NCI-H460 (cell line): ENCODE data around the gene DAZAP1. TPM values are rescaled to one million over a fixed set of nuclear protein-coding genes. Genes with fewer than 3 reads are reported as not detected.

Source experiments
- DNase-seq: peaks from one replicate; pipeline ENCODE4 v3.0.0-alpha.2; 2016; ENCODE audit warnings: low read depth; ENCODE audit errors: extremely low read depth
- polyA plus RNA-seq: library from polyadenylated mRNA; depleted of rRNA; stranded (reverse); fragments of >200 nt; gene quantifications from 2 replicates; pipeline ENCODE4 v1.2.3, GENCODE V29; 2014; cell fraction: nucleus; rRNA removed
- total RNA-seq: library from RNA; depleted of rRNA; stranded (reverse); fragments of >200 nt; shearing (Covaris generic); gene quantifications from 2 replicates; pipeline ENCODE4 v1.2.3, GENCODE V29; 2014; rRNA removed

DAZAP1 gene
- total RNA-seq = 101 and 122 TPM in 2 replicates
- 138 and 174 TPM in 2 replicates for polyA plus RNA-seq

DNA sequence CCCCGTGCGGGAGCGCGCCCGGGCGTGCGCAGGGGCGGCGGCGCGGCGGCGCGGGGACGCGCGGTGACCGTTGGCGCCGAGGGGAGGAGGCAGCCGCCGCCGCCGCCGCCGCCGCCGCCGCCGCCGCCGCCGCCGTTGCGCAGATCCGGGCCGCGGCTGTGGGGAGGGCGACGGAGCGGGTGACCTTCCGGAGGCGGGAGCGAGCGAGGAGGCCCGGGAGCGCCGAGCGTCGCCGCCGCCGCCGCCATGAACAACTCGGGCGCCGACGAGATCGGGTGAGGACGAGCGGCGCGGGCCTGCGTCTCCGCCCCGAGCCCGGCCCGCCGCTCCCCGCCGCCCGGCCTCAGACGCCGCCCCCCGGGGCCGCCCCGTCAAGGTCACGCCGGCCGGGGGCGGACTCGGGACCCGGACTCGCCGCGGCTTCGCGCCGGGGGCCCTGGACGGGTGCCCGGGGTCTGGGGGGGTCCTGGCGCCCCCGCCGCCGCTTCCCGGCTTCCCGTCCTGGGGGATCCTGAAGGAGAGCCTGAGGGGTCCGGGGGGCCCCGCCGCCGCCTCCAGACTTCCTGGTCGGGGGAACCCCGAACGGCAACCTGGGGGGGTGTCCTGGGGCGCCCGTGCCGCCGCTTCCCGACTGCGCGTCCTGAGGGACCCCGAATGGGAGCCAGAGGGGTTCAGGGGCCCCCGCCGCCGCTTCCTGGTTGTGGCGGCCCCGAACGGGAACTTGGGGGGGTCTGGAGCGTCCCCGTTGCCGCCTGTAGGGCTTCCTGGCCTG lies at the start of gene DAZAP1:
Gene DAZAP1, plus strand, starts transcription at position 59 of the 772 bp plus-strand sequence. Its CDS starts 188 bp downstream, at position 247.
- DNase-seq = no peak

DNA sequence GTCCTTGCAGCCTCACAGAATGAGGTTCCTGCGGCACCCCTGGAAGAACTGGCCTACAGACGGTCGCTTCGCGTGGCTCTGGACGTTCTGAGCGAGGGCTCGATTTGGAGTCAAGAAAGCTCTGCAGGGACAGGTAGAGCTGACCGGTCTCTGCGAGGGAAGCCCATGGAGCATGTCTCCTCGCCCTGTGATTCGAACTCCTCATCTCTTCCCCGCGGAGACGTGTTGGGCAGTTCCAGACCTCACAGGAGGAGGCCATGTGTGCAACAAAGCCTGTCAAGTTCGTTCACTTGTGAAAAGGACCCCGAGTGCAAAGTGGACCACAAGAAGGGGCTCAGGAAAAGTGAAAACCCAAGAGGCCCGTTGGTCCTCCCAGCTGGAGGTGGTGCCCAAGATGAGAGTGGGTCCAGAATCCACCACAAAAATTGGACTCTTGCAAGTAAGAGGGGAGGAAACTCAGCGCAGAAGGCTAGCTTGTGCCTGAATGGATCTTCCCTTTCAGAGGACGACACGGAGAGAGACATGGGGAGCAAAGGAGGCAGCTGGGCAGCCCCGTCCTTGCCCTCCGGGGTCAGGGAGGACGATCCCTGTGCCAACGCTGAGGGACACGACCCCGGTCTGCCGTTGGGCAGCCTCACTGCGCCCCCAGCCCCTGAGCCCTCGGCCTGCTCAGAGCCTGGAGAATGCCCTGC lies 47.1 kb upstream of the DAZAP1 start:
- DNase-seq = no peak

DNA sequence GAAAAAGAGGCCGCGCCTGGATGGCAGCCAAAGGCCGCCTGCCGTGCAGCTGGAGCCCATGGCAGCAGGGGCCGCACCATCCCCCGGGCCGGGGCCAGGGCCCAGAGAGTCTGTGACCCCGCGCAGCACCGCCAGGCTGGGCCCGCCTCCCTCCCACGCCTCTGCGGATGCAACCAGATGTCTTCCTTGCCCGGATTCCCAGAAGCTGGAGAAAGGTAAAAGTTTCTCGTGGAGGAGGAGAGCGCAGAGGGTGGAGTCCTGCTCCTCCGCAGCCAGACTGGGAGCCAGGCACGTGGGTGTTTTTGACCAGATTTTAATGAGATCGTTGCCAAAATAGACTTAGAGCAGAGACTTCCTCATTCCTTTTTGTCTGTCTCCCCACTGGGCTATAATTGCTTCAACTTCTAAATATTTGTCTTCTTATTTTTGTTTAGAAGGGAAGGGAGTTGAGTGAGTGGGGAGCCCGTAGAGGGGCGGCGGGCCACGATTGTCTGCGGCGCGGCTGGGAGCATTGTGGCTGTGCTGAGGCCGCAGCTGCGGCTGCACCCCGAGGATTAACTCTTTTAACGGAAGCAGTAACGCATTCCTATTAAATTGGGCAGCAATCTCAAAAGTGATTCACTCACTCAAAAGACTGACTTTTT lies 46.4 kb upstream of the DAZAP1 start:
- DNase-seq = no peak

DNA sequence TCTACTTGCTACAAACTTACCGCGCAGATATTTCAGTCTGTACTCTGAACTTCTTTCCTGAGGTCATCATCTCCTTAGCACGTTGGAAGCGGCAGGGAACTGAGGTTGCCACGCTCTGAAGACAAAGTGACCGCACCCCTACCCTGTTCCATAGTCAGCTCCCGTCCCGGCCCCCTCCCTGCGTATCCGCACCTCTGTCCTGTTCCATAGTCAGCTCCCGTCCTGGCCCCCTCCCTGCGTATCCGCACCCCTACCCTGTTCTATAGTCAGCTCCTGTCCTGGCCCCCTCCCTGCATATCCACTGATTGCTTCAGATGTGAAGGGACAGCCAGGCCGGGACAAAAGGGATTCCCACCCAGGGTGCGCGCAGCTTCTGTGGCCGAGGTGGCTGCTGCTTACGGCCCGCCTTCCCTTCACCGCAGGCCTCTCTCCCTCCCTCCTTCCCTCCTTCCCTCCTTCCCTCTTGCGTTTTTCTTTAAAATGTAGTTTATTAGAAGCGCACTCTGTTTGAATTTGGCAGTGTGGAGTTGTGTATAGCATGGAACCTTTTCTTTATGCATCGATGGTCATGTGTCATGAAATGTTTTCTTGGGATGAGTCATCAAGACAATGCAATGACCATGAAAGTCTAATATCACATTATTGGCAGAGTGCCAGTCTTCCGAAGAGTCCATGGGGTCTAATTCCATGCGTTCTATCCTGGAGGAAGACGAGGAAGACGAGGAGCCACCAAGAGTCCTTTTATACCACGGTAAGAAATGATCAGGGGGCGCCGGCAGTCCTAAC lies 45.6 kb upstream of the DAZAP1 start:
- peak; percentile 24 for DNase-seq

DNA sequence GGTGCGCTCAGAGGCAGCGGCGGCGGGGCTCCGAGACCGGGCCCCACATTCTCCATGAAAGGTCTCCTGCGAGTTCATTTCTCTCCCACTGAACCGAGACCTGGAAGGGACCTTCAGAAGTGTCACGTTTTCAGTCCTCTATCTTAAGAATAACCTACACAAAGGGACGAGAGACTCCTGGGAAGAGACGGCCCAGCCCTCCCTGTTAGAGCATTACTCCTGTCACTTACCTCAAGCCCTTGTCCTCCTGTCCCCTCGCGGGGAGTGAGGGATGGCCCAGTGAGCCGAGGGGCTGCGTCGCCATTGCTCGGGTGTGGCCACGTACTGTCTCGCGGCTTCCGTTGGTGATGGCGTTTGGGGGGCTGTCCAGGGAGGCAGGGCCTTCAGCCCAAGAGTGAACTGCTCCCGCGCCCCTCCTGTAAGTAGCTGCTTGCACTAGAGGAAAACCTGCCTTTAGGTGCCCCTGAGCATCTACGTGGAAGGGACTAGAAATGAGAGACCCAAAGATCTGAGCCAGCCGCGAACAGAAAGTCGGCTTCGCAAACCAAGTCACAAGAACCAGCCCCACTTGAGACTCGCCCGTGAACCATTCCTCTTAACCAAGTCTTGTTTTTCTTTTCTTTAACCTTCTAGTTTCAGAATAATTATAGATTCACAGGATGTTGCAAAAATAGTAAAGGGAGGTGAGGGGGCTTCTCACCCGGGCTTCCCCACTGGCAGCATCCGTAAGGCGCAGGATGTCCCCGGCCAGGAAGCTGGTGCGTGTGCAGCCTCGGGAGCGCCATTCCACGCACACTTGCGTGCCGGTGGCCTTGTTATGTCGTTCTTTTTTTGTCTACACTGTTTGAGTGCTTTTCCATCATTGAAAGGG lies 44.8 kb upstream of the DAZAP1 start:
- no peak for DNase-seq

DNA sequence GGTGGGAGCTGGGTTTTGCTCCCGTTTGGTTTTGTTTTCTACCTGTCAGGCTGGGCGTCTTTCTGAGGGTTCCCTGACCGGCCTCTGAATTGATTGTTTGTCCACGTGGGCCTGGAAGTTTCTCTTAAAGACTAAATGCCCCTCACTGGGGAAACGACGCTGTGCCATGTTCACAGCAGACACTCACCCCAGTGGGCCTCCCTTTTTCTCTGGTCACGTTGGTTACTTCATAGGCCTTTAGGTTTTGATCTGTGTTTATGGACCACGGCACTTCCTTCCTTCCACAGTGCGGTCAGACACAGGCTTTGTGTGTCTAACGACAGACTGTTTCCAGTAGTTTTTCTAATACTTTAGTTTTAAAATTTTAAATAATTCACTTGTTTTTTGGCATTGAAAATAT lies 43.8 kb upstream of the DAZAP1 start:
- DNase-seq = no peak

DNA sequence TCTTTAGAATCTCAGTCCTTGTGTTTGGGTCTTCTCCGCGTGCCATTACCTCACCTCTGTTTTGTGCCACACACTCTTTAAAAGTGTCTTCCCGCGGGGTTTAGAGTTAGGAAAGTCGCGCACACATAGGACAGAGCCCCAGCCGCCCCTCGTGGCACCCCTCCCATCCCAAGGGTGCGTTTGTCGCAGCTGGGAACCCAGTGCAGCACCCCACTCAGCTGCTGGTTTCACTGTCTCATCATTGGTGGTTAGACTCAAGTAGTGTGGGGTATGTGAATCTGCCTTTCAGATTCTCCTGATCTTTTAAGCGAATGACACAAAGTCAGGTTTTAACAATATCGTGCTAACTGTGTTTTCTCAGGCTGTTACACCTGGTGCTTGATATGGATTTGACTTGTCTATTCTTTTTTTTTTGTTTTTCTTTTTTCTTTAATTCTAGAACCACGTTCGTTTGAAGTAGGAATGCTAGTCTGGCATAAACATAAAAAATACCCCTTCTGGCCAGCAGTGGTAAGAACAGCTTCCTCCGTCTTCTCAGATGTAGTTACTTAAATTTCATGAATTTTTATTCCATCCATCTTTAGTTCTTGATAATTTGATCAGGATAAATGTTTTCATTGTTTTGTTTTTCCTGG lies 43.2 kb upstream of the DAZAP1 start:
- no peak for DNase-seq

DNA sequence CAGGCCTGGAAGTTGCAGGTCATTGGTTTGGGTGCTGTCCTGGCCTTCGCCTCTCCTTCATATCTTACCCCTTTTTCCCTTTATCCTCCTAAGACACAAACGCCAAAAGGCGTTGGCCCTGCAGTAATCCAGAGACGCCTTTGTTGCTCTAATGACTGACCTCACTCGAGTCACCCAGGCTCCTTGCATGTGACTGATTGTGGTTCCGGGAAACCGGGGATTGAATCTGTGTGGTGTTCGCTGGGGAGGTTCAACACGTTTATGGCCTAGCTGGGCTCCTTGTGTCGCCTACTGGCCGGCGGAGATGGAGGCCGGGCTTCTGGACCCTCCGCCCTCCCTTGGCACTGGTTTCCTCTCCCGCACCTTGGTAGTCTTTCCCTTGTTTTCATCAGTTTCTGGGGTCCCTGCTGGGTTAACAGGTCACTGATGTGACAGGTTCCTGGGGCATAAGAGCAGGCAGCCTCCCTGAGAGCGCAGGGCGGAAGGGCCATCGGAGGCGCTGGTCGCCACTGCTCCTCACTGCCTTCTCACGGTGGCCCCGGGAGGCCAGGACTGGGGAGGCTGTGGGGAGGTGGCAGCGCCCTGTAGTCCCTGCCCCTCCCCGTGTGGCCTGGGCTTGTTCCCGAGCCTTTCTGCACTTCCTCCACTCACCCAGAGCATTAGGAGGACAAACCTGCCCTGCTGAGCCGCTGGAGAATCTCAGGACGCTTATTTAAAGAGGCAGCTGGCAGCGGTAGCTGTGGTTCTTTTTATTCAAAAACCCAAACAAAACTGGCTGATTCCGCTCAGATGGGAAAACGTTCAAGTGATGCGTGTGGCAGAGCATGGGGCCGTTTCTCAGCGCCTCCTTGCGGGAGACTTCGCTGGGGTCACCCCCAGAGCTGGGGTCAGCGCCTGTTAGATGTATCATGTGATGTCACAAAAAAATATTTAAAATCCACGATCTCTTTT lies 41.8 kb upstream of the DAZAP1 start:
- no peak for DNase-seq

DNA sequence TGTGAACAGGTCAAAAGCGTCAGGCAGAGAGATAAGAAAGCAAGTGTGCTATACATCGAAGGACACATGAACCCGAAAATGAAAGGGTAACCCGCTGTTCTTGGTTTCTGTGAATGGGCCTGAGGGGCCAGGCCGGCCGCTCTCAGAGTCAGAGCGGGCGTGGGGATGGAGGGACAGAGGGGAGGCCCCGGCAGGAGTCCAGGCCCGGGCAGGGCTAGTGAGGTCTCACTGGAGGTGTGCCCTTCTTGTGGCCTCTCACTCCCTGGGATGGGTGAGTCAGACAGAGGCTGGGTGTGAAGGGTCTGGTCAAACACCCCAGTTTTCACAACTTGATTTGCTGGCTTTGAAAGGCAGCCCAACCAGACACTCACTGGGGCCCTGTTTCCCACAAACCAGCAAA lies 41.1 kb upstream of the DAZAP1 start:
- no peak for DNase-seq

DNA sequence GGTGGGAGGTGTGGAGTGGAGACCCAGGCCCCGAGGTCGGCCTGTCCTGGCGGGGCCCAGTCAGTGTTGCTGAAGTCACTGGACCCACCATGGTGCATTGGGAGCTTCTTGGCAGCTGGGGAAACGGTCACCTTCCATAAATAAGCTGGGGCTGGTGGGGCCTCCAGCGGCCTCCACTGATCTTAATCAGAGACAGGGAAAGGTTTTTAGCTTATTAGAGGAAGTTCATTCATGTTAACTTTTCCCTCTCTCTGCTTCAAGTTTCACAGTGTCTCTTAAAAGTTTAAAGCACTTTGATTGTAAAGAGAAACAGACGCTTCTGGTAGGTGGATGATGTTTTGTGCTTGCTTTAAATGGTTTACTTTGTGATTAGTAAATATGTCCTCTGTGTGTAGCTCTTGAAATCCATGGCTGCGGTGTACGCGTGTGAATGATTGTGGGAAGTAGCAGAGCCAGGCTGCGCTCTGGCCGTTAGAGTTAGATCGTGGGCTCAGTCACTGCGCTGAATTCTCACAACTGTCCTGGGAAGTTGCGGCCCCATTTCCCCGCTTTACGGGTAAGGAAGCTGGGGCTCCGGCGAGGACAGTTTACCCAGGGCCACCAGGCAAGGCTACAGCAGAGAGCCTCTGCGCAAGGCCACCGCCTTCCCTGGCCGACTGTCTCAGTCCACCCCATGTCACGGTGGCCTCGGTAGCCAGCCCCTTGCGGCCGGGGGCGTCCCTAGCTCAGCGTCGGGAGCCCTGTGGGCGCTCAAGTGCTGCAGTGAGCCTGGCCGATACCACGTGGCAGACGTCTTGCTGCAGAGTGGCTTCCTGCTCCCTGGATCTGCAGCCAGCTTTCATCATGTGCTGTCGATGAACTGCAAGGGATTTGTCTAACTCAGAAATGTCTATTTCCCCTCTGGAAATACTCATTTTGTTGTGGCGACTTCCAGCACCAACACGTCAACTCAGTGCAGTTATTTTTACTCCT lies 40.2 kb upstream of the DAZAP1 start:
- DNase-seq = no peak

DNA sequence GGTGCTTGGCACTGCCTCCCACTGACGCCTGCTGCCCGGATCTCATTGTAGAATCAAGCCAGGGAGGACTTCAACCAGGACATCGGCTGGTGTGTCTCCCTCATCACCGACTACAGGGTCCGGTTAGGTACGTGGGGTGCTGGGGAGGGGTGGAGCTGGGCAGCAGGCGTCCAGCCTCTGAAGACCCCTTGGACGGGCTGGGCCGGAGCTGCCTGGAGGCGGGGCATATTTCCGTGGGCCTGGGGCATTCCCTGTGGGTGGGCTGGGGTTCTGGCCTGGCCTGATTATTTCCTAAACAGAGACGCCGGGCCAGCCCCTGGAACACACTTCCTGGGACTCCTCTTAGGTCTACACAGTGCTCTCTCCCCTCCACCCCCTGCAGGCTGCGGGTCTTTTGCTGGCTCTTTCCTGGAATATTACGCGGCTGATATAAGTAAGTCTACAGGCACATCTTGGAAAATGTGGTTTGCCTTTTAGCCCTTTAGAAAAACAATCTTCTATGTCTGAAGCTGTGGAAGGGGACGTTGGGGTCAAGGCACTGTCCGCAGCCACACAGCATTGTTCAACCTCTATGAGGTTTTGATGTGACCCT lies 38.1 kb upstream of the DAZAP1 start:
- DNase-seq = no peak

DNA sequence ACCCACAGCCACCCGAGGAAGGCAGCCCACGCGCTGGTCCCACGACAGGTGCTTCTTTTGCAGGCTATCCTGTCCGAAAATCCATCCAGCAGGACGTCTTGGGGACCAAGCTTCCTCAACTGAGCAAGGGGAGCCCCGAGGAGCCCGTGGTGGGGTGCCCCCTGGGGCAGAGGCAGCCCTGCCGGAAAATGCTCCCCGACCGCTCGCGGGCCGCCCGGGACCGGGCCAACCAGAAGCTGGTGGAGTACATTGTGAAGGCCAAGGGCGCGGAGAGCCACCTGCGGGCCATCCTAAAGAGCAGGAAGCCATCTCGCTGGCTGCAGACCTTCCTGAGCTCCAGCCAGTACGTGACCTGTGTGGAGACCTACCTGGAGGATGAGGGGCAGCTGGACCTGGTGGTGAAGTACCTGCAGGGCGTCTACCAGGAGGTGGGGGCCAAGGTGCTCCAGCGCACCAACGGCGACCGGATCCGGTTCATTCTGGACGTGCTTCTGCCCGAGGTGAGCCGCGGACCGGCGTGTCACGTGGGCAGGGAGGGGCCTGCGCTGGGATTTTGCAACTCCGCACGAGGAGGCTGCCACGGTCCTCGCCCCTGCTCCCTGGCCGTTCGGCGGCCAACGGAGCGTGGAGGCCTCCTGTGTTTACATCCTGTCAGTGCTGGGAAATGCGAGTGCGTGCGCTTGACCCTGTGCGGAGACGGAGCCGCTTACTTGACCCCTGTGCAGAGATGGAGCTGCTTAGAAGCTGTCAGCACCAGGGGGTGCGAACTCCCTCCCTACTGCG lies 36.6 kb upstream of the DAZAP1 start:
- no peak for DNase-seq

DNA sequence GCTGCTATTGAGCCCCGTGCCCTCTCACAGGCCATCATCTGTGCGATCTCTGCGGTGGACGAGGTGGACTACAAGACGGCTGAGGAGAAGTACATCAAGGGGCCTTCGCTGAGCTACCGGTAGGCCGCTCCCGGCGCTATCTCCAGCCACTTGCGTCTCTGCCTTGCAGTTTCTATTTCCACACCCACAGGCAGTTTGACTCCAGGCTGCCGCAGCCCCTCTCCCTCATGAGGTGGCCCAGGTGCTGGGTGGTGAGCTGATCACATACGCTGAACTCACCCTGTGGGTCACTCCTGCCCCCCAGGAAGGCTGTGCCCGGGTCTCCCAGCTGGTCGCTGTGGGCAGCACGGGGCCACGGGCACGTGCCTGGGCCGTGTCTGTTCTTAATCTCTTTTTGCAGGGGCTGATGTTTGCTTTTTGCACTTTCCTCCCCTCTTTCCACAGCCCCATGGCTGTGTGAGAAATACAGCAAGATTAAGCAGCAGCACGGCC lies 34.3 kb upstream of the DAZAP1 start:
- DNase-seq = no peak

DNA sequence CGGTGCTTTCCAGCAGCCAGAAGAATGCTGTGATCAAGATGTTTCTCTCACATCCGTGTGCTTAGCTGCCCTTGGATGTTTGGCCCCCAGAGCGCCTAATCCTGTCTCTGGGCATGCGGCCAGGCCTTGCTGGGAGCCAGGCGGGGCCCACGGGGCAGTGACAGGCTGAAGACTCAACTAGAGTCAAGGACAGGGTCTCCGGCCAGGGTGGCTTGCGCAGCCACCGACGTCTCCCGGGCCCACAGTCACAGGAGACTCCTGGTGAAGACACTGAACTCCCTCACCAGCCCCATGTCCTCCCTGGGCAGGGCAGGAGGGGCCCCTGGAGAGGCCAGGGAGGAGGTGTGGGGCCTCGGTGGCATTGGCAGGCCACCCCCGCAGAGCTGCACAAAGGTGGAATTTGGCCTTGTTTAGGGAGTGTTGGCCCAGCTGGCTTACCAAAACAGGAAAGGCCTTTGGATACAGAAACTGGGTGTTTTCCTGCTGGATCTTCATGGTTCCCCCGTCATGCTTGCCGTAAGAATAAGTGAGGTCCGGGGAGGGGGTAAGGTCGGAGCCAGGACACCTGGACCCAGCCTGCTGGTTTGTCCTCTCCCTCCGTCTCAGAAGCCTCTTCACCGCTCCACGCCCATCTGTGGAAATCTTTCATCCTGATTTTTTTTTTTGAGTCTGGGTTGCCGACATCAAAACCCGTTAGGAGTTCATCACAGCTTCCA lies 33.7 kb upstream of the DAZAP1 start:
- no peak for DNase-seq

DNA sequence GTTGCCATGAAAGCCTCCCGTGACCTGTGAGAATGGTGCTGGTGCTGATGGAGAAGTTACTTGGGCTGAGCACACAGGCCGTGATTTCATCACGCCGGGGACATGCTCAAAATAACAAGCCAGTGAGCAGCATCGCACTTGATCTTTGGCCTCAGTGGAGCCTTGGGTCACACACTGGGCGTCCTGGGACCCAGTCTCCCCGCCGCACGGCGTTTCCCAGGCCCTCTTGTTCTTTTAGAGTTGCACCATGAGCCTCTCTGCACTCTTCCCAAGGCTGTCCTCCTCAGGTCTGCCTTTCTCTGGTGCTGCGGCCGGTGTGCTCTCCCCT lies 33.2 kb upstream of the DAZAP1 start:
- DNase-seq = no peak
